ENCODE results near the gene MYH6.

The MYH6 gene

DNA sequence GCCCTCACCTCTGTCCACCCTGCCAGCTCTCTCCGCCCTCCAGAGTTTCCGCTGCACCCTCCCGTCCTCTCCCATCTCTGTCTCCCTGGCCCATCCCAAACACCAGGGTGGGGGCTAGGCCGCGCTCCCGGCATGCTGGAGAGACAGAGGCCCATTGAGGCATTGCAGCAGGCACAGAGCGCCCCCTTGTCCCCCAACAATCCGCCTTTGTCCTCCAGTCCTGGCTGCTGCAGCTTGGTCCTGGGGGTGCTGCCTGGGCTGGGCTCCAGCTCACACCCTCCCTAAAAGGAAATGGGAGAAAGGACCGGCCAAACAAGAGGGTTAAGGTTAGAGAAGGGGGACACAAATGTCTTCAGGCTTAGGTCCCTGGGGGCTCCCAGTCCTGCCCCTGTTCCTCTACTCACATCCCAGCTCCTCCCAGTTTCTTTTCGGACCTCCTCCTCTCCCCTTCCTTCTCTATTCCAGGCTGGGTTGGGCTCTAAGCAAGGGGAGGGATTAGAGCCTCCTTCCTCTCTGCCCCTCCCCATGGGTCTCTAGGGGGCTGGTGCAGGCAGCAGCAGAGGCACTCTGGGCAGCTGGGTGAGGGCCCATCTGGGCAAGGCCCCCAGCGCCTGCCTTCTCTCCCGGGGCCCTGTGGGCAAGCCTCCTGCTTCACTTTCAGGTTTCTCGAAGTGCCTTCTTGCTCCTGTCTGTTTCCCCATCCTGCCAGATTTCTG lies 31.4 kb downstream of the MYH6 start, which contains the start of gene CMTM5:
Gene CMTM5, plus strand, starts transcription at position 565 of the 716 bp plus-strand sequence. CDS start 206 bp downstream, outside the sequence.
- DNase-seq (ENCODE audit: low read depth), result no peak

DNA sequence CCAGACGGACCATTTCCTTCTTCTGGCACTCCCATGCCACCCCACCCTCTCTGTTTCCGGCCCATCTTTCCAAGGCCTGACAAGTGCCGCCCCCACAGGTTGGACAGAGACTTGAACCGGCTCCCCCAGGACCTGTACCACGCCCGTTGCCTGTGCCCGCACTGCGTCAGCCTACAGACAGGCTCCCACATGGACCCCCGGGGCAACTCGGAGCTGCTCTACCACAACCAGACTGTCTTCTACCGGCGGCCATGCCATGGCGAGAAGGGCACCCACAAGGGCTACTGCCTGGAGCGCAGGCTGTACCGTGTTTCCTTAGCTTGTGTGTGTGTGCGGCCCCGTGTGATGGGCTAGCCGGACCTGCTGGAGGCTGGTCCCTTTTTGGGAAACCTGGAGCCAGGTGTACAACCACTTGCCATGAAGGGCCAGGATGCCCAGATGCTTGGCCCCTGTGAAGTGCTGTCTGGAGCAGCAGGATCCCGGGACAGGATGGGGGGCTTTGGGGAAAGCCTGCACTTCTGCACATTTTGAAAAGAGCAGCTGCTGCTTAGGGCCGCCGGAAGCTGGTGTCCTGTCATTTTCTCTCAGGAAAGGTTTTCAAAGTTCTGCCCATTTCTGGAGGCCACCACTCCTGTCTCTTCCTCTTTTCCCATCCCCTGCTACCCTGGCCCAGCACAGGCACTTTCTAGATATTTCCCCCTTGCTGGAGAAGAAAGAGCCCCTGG lies 32.4 kb downstream of the MYH6 start:
- no peak for DNase-seq (ENCODE audit: low read depth)

DNA sequence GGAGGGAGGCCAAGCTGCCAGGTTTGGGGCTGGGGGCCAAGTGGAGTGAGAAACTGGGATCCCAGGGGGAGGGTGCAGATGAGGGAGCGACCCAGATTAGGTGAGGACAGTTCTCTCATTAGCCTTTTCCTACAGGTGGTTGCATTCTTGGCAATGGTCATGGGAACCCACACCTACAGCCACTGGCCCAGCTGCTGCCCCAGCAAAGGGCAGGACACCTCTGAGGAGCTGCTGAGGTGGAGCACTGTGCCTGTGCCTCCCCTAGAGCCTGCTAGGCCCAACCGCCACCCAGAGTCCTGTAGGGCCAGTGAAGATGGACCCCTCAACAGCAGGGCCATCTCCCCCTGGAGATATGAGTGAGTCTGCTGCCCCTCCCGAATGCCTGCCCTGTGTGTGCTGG lies 35.0 kb downstream of the MYH6 start:
- DNase-seq (ENCODE audit: low read depth), result no peak

DNA sequence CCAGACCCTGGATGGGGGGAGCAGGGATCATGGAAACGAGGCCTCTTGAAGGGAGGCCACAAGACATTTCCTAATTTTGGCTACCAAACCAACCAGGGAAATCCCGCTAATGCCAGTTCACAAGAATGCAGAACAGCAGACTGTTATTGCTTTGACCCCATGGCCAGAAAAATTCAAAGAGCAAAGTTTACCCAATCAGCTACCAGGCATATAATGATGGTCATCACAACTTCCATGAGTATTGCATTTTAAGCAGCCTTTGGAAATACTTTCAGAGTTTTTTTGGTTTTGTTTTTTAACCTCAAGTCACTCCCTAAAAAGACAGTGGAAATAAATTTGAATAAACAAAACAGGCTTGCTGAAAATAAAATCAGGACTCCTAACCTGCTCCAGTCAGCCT lies 35.6 kb downstream of the MYH6 start, which contains the start of gene IL25:
Gene IL25, plus strand, starts transcription at position 301 of the 400 bp plus-strand sequence.
- no peak for DNase-seq (ENCODE audit: low read depth)

DNA sequence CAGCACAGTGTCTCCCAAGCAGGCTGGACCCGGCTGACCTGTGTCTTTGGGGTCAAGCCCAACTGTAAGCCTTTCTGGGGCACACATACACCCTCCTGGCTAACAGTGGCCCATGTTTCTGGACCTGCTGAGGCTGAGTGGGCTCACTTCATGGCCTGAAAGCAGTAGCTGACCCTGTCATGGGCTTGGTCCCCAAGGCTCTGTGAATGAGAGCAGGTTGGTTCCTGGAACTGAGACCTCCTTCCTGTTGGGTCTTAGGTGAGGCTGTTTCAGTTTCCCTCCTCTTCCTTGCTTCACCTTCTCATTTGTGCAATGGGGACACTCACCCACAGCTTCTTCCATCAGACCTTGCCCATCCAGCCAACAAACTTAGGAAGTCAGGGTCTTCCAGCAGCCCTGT lies 36.2 kb downstream of the MYH6 start:
- no peak for DNase-seq (ENCODE audit: low read depth)

DNA sequence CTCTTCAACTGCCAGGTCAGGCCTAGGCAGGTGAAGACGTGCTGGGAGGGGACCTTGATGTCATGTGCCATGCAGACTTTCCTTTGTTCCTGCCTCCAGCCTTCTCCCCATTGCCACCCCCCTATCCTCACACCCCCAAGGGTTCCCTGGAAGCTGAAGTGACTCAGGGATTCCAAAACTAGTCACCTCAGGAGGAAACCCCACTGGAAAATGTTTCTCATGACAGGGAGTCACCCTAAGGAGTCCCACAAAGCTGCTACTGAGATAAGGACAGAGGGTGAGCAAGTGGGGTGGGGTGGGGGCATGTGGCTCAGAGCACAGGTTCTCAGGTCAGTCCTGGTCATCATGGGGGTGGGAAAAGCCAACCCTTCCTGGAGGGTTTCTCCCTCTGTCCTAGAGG lies 37.9 kb downstream of the MYH6 start:
- no peak for DNase-seq (ENCODE audit: low read depth)

DNA sequence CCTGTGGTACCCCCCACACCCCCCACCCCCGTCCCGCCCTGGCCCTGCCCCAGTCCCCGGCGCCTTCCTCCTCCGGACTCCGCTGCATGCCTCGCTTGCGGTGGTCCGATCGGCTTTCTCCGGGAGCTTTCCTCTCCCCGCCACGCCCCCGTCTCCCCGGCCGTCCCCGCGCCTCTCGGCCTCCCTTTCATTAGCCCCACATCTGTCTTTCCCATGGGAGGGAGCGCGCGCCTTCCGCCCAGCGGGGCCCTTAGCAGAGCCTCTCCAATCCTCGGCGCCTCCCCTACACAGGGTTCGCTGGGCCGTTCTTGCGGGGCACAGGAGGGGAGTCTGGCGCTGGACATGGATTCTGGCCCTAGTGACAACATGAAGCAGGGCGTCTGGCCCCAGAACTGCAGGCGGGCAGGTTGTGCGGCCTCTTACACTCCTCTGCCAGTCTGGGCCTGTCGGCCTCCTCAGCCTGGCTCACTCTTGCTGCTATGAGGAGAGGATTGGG lies 41.6 kb downstream of the MYH6 start:
- DNase-seq (ENCODE audit: low read depth), result no peak

DNA sequence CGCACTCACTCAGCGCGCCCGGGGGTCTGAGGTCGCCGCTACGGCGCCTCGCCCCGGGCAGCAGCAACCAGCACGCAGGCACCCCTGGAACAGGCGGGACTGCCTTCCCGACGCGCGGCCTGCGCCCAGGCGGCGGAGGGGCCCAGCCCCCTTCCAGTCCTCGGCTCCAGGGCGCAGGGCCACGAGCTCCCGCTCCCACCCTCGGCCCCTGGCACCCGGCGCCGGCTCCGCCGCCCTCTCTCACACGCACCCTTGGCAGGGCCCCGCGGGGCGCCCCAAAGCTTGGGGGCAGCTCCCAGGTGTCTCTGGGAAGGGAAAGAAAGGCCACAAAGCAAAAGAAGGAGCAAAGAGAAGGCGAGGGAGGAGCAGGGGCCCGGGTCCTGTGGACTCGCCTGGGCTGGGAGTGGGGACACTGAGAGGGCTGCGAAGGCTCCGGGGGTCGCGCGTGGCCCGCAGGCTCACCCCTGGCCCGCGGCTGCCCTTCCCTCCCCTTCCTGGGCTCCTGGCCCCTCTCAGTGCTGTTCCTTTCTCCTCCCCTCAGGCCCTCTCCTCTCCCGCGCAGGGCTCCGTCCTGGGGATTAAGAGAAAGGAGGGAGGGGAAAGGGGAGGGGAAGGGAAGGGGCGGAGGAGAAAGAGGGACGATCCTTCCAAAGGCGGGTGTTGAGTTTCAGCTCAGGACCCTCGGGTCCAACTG lies 42.2 kb downstream of the MYH6 start:
- no peak for DNase-seq (ENCODE audit: low read depth)

DNA sequence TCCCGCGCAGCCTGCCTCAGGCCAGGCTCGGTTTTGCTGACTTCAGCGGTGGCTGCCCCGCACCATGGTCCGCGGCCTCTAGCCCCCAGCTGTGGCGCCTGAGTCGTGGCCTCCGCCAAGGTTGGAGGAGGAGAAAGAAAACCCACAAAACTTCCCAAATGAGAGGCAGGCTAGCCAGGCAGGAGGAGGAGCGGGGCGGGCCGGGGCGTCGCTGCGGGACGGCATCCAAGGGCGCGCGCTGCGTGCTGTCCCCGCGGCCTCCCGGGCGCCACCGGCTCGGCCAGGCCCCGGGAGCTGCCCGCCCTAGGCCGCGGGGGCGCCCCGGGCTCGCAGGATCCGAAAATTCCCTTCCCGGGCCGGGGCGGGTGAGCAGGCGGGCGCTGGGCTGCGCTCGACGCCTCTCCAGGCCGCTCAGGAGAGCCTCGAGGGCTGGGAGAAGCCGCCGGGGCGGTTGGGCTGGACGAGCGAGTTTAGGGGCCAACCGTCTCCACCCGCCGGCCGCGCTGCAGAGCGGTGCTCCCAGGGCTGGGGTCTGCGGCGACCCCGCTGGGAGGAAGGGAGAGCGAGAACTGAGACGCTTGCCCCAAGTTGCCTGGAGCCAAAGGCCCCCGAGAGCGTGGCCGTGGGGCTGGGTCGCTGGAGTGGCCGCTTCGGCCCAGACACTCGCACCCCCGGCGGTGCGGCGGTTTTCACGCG lies 42.9 kb downstream of the MYH6 start, which contains the start of gene EFS:
Gene EFS, minus strand, starts transcription at position 137 of the 696 bp plus-strand sequence. CDS start 147 bp downstream, outside the sequence.
- DNase-seq (ENCODE audit: low read depth), result no peak

DNA sequence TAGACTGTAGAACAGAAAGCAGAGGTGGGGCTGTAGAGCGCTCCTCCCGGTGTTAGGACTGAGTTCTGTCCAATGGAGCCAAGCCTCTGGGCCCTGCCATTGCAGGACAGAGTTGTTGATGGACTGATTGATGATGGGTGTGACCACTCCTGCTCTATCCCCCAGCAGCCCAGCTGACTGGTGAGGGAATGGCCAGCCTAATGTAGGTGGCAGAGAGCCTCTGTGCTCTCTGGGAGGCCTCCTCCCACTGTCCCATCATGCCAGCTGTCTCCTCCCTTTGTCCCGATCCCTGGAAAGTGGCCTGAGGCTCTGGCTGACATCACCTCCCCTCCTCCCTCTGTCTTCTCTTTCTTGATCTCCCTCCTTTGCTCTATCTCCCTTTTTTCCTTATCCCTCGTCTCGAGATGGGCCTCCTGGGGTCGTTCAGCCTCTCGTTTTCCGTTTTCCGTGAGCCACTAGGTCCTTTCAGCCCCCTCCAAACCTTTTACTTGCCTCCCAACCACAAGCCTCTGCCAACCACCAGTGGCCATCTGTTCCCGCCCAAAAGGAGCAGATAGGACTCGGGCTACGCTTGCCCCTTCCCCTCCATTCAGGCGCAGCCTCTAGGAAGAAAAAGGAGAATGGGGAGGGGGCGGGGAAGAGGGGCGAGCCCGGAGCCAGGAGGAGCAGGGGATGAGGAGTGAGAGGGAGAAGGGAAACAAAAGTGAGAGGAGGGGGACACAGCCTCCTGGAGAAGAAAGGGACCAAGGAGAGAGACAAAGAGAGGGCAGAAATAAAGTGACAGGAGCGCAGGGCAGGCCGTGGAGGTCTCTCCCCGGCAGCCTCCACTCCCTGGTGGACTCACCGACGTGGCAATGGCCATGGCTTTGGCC lies 43.7 kb downstream of the MYH6 start:
- DNase-seq (ENCODE audit: low read depth), result no peak

DNA sequence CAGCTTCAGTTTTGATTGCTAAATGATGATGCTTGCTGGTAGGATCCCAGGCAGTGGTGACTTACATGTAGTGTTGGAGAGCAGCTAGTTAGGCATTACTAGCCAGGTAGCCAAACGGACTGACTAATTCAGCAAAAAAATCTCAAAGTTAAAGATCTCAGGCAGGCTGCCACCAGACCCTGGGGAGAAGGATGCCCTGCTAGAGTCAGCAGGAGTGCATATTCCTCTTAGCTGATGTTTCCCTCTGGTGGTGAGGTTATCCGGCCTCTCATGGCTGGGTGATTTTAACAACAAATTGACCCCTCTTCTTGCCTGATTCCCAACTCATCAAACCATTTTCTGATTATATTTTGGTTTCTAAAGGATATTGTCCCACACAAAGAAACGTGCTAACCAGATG lies 45.9 kb downstream of the MYH6 start:
- DNase-seq (ENCODE audit: low read depth), result no peak

DNA sequence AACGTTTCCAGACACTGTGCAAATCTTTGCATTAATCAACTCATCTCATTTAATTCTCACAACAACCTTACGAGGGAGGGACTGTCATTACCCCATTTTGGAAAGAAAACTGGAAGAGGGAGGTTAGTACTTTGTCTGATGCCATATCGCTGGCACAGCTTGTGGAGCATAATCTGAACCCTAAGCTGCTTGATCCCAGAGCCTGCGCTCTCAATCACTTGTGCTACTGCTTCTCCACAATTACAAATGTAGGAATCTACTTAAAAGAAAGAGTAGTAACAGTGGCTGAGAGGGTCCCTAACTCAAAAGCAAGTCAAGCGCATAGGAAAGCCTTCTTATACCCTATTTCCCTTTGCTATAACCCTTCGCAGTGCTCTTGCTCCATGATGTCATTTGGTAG lies 46.3 kb downstream of the MYH6 start:
- DNase-seq (ENCODE audit: low read depth), result no peak

DNA sequence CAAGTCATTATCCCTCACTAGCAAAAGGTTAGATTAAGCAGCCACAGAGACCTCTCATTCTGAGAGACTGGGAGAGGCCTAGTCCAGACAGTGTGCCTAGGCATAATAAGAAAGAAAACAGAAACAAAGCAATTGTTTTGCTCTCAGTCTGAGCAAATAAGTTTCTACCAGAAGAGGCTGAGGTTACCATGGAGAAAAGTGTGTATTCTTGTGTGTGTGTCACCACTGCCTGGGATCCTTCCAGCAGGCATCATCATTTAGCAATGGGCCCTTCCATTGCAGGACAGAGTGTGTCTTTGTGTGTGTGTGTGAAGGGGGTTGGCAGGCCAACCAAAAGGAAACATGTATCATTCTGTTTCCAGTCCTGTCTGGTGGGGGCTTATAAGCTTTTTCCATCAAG lies 46.8 kb downstream of the MYH6 start:
- peak; percentile 69 for DNase-seq (ENCODE audit: low read depth)

DNA sequence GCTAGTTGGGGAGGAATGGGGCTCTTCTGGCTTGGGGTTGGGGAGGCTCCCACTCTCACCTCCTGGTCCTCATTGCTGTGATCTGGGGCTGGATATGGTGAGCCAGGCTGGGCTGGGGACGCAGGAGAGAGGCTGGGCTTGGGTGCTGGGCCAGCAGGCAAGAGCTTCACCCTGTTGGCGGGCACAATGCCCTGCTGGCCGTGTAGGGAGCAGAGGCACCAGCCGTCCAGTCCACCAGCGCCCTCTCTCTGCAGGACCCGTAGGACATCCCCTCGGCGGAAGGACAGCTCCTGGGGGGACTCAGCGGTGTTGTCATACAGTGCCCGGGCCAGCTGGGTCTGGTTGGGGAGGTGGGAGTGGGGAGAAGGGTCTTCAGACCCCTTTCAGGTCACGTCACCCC lies 47.6 kb downstream of the MYH6 start:
- DNase-seq (ENCODE audit: low read depth), result no peak

DNA sequence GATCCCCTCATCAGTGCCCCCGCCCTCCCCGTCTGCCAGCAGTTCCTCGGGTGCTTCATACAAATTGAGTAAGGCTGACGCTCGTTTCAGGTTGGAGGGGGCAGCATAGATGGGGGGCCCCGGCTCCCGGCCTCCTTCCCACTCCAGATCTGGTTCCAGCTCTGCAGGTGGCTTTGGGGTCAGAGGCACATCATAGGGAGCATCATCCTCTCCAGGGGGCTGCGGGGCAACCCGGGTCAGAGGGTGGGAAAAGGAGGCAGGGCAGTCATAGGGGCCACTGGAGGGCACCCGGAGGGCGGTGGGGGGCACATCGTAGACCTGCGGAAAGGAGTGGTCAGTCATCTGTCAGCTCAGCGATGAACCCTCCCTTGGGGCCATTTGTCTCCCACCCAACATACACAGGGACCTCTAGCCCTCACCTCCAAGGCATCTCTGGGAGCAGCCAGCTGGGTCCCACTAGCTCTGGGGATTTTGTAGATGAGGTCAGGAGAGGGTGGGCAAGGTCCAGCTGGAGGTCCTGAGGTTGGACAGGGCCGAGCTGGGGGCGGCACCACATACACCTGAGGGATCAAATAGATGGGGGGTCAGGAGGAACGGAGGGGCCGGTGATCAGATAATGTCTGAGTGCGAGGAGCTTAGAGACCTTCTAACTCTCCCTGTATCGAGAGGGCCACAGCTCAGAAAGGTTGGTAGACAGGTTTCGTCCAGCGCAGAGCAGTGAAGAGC lies 48.2 kb downstream of the MYH6 start:
- no peak for DNase-seq (ENCODE audit: low read depth)

DNA sequence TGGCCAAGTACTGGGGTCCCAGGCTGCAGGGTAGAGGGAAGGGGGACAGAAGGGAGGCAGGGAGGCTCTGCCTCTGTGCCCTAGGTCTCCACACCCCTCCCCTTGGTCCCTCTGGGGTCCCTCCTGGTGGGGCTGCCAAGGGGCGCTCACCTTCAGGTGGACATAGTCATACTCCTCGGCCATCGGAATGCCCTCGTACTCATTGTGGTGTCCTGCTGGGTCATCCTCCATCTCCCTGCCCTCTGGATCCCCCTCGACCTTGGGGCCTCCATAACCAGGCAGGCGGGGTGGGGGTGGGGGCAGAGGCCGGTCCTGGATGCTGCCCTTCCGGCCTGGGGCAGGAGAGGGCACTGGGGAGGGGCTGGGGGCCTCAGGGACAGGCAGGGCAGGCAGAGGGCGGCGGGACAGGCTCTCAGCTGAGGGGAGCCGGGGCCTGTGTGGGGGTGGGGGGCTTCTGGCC lies 48.9 kb downstream of the MYH6 start:
- no peak for DNase-seq (ENCODE audit: low read depth)

DNA sequence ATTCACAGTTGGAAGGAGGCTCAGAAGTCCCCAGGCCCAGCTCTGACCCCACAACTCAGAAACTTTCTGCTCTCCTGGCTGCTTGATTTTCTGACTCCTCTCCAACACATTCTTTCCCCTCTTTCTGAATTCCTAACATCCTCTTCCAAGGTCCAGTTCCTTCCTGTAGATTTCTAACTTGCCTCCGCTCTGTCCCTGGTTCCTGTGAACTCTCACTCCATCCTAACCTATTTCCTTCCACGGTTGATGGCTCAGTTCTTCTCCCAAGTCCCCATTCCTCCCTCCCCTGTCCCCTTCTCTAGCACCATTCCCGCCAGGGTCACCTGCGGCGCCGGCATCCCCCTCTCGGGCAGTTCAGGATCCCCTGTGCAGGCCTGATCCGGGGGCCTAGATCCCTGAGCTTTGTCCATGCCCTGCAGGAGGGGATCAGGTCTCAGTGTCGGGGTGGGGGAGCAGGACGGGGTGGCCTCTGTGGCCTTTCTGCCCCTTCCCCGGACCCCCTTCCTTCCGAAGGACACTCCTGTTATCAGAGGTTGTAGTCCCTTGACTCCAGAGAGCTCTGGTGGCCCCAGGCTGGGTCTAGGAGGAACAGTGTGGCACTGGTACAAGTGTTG lies 49.4 kb downstream of the MYH6 start:
- DNase-seq (ENCODE audit: low read depth), result no peak

DNA sequence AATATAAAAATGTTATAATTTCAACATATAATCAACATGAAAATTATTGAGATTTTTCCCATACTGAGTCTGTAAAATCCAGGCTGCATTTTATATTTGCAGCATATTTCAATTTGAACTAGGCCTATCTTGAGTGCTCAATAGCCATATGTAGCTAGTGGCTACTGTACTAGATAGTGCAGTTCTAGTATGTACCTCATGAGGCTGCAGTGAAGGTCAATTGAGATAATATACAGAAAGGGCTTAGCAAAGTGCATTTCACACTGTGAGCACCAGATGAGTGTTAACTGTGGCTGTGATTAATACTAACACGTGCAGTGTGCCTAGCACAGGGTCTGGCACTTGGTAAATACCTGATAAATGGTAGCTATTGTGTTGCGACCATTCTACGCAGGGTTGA lies 50.0 kb downstream of the MYH6 start:
- DNase-seq (ENCODE audit: low read depth), result no peak

DNA sequence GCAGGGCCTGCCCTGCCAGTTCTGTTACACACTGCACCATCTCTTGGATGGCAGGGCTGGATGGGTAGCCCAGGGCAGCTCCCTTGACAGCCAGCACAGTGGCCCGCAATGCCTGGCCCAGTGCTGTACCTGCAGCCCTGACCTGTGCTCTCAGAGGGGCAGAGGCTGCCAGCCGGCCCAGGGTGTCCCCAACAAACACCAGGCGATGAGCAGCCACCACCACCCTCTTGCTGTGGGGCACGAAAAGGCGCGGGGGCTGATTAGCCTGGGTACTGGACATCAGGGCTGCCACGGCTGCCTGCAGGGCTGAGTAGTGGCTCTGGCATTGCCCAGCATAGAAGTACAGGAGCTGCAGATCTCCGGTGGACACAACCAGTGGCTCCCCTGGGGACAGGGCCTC lies 50.8 kb downstream of the MYH6 start:
- no peak for DNase-seq (ENCODE audit: low read depth)

DNA sequence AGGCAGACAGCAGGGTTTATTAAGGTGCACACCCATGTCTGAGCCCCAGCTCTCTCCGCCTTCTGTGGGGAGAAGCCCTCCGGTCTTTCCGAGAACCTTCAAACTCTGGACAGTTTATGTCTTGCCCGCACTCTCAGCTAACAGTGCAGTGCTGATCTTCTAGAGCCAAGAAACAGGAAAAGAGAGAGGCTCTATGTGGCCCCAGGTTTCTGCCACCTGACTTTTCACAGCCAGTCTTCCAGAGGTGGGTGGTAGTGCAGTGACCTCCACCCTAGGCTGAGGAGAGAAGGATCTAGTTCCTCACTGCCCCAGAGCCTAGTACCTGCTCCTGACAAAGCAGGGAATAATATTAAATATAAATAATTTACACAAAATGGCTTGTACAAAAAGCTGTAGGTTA lies 51.4 kb downstream of the MYH6 start:
- no peak for DNase-seq (ENCODE audit: low read depth)

Data from GM04503 (cell line).